ENCODE data around the gene MICOS13.
A peak's percentile ranks its signal among the peaks of the same experiment; 100 is the strongest.
"Not testable (repeated sequence)": the region's sequence is repeated elsewhere in the genome, so short reads cannot be mapped to it uniquely, and the experiment has no call there.

The MICOS13 gene

GRCh38 chr19:5698635-5699422 lies 18.5 kb upstream of the MICOS13 start:
- no peak for DNase-seq

- no peak for DNase-seq
Observed at GRCh38 chr19:5697890-5698634, 17.7 kb upstream of the MICOS13 start.

- DNase-seq: no peak
Observed at GRCh38 chr19:5697022-5697889, 16.9 kb upstream of the MICOS13 start.

GRCh38 chr19:5696196-5697021 lies 16.1 kb upstream of the MICOS13 start:
- no peak for DNase-seq

- DNase-seq: no peak
Observed at GRCh38 chr19:5695649-5696195, 15.4 kb upstream of the MICOS13 start.

GRCh38 chr19:5694956-5695648 lies 14.8 kb upstream of the MICOS13 start:
- DNase-seq: no peak

- DNase-seq: no peak
Observed at GRCh38 chr19:5694167-5694955, 14.0 kb upstream of the MICOS13 start.

GRCh38 chr19:5693195-5694166 lies 13.2 kb upstream of the MICOS13 start:
- no peak for DNase-seq

- no peak for DNase-seq
Observed at GRCh38 chr19:5692723-5693194, 12.4 kb upstream of the MICOS13 start.

- no peak for DNase-seq
Observed at GRCh38 chr19:5691822-5692722, 11.8 kb upstream of the MICOS13 start.

GRCh38 chr19:5690955-5691821 lies 10.9 kb upstream of the MICOS13 start:
- peak; percentile 39 for DNase-seq

GRCh38 chr19:5690125-5690954 lies 10.0 kb upstream of the MICOS13 start, which contains the start of gene RPL36:
TSS of gene RPL36 (plus strand) at chr19:5690295. CDS start at chr19:5690508, 213 bp downstream.
- peak; percentile 98 for DNase-seq

GRCh38 chr19:5688262-5688881 lies 8.1 kb upstream of the MICOS13 start:
- DNase-seq: not testable (repeated sequence)

GRCh38 chr19:5687360-5688198 lies 7.3 kb upstream of the MICOS13 start:
- DNase-seq: no peak

Data from CD4-positive, alpha-beta T cell treated with Interleukin-6 for 4 hours (primary cell).